HTERT RPE-1 (cell line): ENCODE measurements around the gene NTNG1.

ENCODE experiments used
- in situ Hi-C: fragments of 300-500 bp; cut with MboI; formaldehyde crosslinking; loops from 4 replicates; pipeline ENCODE4 v1.14.3; 2020; ENCODE audit warnings: low sequenced_read_pairs

The NTNG1 gene

DNA sequence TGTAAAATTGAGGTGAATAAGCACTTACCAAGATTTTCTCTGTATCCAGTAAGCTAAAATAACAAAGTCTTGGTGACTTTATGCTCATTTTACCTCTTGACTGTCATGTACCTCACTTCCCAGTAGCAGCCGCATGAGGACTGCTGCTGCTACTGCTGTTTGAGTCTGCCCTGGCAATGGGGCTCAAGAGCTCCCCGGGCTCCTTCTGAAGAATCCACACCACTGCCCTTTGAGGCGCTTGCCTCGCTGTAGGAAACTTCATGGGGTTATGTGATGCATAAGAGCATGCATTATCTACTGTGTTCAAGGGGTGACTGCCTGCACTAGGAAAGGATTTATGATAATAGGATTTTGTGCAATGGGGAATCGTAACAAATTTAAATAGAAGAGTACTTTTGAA, 113.5 kb downstream of the NTNG1 start:
- in situ Hi-C loops = no loop called here

DNA sequence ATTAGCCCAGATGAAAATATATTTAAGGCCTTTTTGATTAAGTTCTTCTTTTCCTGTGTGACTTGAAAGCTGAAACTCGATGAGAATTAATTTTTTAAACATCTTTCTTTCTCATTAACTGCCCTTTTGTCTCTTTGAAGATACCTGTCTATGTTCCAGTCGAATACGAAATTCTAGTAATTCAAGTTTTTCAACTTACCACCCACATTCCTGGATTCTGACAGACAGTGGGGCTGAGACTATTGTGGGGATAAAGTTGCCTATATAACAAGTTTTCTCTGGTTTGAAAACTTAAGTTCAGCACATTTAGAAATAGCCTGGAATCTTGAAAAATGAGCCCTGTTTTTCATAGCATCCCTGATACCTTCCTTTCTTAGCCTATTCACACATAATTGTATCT, 114.6 kb downstream of the NTNG1 start:
- in situ Hi-C loops = no loop called here

DNA sequence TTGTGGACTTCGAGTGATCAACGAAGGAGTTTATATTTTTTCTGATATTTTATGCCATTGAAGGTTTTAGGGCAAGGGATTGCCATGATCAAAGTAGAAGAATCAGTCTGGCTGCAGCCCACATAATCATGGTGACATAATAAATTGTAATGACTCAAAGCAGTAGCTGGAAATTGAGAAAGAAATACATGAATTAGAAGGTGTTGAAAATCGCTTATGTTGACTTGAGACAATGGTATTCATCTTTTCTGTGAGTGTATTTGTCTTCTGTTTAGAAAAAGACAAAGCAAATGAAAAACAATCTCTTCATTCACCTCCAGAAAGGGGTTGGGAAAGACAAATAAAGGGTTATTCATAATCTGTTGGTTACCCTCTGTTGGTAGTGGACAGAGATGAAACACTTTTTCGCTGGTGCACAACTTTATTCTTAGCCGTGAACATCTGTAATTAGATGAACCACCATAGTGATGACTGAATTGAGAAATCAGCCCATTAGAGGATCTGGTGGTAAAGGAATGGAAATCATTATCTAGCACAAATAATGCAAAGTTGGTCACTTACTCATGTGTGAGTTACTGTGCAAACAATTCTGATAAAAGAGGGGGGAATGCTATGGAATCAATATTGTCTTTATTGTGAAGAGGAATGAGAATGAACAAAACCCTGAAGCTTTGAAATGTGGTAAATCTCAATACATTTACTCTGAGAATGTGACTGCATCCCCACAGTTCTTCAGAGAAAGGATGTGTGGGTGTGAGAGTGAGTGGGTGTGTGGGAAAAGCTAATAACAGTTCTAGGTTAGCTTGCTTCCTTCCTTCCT, 121.8 kb downstream of the NTNG1 start:
- in situ Hi-C loops = no loop called here

DNA sequence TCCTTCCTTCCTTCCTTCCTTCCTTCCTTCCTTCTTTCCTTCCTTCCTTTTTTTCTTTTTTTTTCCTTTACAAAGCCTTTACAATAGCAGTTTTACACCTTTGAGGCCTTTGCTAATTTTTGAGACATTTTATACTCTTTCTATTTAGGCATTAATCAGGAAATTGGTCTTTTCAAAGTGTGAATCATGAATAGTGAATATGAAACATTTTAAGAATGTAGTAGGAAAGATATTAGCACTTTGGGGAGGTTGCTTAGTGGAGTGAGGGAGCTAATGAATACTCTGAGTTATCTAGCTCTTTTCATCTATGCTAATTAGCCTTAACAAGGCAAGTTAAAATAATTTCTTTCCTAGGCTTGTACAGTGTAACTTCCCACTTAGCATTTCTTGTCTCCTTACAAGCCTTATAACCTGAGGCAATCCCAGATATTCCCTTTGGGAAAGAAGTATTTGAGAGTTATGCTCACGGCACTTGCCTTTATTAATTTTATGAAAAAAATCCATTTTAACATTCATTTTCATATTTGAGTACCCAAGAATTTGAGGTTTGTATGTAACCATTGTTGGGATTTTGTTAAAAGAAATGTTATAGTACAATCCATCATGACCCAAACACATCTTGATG, 122.6 kb downstream of the NTNG1 start:
- in situ Hi-C loops = no loop called here

DNA sequence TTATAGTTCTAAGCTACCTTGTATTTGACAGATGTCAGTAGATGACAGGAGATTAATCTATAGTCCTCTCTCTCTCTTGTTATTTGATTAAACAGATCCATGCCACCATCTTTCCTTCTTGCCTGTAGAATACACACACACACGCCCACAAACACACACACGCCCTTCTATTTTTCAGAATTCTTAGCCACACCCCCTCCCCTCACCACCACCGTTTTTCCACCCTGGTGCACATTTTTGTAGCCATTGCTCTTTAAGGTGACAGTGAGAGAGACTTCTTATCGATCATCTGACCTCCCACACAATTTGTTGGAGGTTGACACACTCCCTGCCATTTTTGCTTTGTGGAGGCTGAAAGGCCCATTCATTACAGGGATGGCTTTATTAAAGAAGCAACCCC, 123.2 kb downstream of the NTNG1 start:
- in situ Hi-C loops = no loop called here

DNA sequence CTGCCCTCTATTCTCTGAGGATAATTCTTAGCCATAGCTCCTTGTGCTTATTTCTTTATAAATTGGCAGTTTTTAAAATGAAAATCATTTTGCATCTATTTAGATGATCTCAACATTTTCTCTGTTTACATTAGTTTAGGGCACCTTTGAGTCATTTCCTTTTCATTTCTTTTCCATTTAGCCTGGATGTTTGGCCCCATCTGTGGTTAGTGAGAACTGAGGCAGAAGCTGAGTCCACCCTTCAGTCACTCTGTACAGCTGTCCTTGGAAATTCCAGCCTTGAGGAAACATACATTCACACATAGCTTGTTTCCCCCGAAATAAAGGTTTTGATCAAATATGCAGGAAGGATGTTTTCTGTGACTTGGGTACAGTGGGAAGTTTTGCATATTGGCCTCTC, 123.7 kb downstream of the NTNG1 start:
- in situ Hi-C loops = no loop called here

DNA sequence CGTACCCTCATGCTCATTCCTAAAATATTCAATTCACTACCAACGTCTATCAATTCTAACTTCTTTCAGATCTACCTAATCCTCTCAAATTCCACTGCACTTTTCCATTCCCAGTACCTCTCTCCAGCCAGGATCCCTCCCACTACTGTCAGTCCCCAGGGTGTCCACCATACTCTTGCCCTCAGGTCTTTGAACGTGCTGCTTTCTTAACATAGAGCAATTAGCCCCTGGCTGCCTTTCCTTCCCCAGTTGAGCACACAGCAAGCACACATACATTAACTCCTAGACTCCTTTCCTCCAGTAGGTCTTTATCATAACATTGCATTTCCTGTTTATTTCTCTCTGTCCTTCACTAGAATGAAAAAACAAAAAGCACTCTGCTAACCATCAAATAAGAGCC, 126.7 kb downstream of the NTNG1 start:
- in situ Hi-C loops = no loop called here

DNA sequence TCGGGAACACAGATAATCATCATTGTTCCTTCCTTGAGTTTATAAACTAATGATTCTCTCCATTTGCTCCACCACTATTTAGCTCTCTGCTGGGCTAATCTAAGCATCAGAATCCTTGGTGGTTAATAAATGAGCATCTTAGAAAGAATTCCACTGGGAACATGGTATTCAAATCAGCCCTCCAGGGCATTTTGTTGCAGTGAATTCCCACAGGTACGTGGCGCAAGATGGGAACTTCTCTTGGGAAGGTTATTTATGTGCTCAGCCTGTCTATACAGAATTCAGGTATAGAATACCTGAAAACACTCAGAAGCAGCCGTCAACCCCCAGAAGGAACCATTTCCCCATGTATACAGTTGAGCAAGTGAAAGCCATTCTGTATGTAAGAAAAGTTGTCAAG, 131.5 kb downstream of the NTNG1 start:
- in situ Hi-C loops = no loop called here

DNA sequence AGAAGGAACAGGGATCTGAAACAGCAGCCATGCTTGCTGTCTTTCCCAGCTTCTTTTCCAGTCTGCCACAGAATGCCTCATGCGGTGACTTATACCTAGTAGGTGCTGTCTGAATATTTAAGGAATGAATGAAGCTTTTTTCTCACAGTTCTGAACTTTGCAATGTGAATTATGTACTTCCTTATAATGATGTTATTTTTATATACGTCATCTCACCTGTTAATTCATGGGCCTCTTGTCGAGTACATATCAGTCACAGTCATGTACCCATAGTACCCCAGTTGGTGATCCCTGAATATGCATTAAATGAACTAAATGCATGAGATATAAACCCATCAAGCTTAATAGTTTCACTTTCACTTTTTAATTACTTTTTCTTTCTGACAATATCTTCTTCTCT, 132.7 kb downstream of the NTNG1 start:
- in situ Hi-C loops = no loop called here

DNA sequence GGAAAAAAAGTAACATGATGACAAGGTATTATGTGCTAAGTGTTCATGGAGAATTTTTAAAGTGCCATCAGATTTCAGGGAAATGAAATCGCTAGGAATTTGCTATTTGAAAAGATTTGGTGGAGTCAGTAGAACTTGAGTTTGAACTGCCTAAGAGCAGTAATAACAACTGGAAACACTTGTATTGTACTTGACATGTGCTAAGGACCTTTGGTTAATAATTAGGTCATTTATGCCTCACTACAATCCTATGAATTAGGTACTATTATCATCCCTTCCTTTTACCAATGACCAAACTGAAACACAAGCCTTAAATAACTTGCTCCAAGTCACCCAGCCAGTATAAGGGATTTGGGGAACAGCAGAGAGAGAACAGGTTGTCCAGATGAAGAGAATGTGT, 133.4 kb downstream of the NTNG1 start:
- in situ Hi-C loops = no loop called here

DNA sequence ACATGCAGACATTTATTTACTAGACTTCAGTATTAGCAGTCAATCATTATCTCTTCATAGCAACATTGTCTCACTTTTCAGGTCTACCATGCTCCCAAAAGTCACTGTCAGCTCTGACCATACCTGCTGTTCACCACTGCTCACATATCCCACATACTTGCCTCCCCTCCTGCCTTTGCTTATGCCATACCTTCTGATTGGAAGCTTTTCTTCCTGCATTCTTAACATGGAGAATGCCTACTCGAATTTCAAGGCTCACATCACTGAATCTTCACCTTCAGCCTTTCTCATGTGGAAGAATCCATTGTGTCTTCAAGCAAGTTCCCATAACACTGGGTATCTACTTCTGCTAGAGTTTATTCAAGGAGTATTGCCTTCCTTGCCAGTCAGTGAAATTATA, 135.4 kb downstream of the NTNG1 start:
- in situ Hi-C loops = no loop called here

DNA sequence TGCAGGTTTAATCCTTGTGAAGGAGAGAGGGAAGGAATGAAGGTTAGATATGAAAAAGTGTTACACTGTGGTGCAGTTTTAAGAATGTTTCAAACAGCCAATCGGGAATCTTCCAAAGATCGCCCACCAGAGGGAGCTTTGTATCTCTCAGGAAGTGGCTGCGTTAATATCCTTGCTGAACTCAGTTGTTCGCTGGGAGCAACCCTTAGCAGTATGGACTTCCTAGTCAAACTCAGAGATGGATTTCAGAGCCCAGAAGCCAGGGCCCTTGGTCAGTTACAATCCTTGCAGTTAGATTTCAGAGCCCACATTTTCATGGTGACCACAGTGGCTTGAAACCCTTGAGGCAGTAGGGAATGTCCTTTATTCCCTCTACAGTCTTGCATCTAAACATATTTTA, 136.2 kb downstream of the NTNG1 start:
- in situ Hi-C loops = no loop called here

DNA sequence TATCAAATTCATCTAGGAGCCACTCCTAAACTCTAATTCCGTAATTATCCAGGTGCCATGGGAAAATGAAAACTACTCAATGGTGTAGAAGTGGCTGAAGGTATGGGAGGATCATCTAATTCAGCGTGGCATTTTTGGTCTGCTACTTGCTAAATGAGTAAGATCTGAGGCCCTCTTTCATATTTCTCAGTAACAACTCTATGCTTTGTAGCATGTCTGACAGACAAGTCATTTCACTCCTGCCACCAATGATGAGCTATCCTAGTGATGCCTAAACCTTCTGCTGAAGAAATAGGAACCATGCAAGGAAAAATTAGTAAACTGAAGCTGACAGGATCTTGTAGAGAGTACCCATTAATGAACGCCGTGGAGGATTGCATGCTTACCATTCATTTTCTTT, 145.3 kb downstream of the NTNG1 start:
- in situ Hi-C loops = no loop called here

DNA sequence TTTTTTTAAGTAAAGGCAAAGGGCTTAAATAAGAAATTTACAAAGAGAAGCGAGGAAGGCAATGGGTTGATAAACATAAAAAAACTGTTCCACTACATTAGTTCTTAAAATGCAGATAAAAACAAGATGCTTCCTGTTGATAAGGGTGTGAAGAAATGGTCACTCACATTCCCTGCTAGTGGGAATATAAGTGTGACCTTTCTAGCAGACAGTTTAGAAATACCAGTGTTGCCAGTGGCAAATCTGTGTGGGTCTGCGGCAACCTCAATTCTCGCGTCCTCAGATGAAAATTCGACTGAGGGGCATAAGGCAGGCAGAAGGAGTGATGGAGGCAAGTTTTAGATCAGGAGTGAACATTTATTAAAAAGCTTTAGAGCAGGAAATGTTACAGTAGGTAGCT, 151.1 kb downstream of the NTNG1 start:
- in situ Hi-C loops = no loop called here

DNA sequence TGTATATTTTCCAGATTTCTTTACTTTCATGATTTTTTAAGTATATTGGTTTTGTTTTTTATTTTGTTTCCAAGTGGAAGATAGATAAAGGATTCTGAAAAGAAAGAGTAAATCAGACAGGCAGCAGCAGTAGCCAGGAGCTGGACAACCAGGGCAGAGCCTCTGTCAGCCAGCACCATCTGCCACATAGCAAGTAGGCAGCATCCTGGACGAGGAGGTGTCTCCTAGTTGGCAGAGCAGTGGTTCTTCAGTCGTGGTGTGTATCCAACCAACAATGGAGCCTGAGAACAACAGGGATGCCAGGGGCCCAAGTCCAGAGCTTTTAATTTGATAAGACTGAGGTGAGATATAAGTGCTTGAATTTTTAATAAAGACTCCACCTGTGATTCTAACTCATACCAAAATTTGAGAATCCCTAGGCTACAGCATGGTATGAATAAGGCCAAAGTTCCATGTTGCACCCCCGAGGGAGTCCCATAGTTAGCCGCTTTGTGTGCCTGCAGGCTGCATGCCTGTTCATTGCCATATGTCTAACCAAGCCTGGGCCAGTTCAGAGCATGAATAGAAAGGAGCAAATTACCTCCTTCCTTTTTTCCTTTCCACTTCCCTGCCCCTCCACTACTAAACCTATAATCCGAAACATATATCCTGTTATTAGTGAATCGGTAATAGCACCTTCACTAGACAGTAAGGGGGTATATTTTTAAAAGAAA, 153.2 kb downstream of the NTNG1 start:
- in situ Hi-C loops = no loop called here

DNA sequence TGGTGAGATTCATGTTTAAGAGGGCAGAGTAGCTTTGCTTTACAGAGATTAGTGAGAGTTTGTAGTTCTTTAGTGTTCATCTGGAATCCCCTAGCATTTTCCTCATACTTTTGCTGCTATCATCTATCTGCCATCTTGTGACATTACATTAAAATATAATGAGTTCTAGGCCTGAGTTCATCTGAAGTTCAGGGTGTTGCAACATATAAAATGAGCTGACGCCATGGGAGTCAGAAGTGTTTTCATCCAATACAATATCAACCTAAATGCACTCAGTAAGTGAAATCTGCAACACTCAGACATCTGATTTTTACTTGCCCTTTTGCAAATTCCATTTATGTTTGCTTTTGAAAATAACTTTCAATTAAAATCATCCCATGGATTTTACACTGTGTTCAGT, 153.8 kb downstream of the NTNG1 start:
- in situ Hi-C loops = no loop called here

DNA sequence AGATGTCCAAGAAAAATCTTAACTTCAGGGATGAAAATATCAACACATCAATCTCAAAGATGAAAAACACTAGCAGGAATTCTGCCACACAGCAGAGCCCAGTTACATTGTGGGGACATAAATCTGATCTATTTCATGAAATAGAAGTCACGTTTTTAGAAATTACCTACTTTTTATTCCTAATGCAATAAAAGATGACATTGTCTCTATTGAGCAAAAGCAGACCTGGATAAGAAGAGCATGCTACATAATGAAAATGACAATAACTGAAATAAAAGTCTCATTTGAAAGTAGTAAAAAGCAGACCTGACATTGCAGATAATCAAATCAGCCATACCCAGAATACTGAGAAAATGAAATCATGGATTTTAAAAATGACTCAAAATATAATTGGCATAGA, 156.8 kb downstream of the NTNG1 start:
- in situ Hi-C loops = no loop called here

DNA sequence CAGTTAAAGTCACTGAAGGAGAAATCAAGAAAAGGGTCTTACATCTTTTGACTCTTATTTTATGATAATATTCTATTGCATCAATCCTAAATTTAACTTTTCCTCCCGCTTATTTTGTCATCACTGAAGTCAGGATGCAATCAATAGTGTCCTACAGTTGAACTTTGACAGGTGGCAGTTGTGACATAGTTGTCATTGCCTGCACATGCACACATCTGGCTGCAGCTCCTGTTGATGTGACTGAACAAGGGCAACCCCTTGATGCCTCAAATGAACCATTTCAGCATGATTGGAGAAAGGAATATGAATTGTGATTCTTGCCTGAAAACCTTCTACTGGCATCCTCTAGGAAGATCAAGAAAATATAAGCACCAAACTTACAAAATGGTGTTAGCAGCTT, 157.7 kb downstream of the NTNG1 start:
- in situ Hi-C loops = no loop called here

DNA sequence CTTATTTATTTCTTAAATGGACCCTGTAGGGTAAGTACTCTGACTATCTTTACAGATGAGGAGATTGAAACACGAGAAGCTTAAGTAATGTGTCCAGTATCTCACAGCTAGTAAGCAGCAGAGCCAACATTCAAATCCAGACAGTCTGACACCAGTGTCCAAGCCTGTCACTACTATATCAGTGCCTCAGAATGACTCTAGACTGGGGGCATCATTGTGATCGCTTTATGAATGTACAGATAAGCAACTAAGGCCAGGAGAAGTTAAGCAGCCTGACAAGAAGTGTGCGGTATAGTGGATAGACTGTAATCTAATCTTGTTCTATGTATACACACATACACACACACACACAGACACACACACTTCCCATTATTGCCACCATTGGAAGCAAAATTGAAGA, 158.7 kb downstream of the NTNG1 start:
- in situ Hi-C loops = no loop called here

DNA sequence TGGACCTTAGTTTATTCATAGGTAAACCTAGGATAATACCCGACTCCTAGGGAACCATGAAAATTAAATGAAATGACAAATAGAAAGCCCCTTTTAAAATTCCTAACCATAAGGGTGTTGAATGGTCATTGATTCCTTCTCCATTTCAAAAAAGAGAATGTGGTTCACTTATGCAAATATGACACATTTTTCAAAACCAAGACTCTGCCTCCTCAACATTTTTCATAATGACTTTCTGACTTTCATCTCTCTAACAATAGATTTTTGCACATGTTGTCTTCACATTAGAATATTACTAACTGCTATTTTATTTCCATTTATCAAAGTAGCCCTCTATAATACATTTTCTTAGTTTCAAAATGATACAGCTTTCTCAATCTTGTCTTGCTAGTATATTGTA, 169.1 kb downstream of the NTNG1 start:
- in situ Hi-C loops = no loop called here

DNA sequence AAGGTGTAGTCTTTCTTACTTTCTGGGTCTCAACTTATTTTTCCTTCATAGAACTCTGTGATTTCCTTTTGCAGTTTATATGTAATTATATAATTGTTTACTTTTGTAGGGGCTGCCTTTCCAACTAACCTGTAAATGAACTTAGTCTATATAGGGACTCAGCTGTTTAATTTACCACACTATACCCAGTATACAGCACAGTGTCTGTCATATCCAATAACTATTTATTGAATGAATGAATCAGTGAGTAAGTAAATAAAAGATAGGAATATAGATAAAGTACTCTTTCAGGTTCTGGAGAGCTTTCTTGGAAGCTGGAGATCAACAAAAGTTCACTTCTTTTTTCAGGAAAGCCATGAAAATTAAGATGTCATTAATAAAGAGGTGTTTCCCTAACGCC, 174.8 kb downstream of the NTNG1 start:
- in situ Hi-C loops = no loop called here

DNA sequence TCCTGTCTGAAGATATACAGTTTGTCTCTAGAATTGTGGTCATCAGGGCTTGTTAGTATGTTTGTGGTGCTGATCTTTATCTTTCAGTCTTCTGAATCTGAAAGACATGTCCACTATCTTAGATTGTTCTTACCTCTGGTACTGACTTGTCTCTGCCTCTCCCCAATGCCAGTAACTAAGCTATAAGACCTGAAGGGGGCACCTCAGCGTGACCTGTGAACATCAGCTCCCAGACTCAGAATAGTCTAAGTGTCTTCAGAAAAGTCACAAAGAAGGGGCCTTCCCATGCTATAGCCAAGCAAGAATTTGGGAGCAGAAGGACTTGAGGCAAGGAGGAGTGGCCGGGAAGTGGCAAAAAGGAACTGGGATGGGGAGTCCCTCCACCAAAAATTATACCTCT, 178.1 kb downstream of the NTNG1 start:
- in situ Hi-C loops = no loop called here
